Measurements from ENCODE around the gene HMGB4.

DNA sequence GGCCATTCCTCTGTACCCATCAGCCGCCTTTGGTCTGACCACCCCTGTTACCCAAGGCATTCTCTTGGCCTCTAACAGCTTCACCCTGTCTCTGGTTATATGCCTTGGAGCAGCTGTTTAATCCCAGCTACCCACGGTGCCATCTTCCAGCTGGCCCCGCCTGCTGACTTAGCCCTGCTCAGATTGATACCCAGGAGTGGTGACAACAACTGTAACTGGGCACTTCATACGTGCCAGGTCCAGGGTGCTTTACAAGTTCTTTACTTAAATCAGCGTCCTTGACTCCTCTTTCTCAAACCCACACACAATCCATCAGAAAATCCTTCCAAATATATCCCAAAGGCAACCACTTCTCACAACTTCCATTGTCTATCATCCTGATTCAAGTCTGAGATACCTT lies 37.2 kb upstream of the HMGB4 start:
- TF ChIP-seq, protein P1, sequence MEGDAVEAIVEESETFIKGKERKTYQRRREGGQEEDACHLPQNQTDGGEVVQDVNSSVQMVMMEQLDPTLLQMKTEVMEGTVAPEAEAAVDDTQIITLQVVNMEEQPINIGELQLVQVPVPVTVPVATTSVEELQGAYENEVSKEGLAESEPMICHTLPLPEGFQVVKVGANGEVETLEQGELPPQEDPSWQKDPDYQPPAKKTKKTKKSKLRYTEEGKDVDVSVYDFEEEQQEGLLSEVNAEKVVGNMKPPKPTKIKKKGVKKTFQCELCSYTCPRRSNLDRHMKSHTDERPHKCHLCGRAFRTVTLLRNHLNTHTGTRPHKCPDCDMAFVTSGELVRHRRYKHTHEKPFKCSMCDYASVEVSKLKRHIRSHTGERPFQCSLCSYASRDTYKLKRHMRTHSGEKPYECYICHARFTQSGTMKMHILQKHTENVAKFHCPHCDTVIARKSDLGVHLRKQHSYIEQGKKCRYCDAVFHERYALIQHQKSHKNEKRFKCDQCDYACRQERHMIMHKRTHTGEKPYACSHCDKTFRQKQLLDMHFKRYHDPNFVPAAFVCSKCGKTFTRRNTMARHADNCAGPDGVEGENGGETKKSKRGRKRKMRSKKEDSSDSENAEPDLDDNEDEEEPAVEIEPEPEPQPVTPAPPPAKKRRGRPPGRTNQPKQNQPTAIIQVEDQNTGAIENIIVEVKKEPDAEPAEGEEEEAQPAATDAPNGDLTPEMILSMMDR (IDR thresholded peaks at IDR 0.05; ENCODE audit: low read depth, low read length, poor library complexity, severe bottlenecking) = no peak
- TF ChIP-seq EZH2phosphoT487 (IDR thresholded peaks at IDR 0.05; ENCODE audit: borderline replicate concordance, low read length) = no peak

Data from DOHH2 (cell line).